DND-41 (cell line): ENCODE measurements around the gene SPATS2L.

Source experiments
- ATAC-seq: fragments of 200-7000 bp; cut with Tn5 transposase; 3 replicates; pipeline ENCODE4 v1.9.1; 2021; ENCODE audit warnings: low read depth; ENCODE audit not compliant: insufficient read depth
- DNase-seq: peaks from one replicate; pipeline ENCODE4 v3.0.0-alpha.2; 2020
- H2AFZ ChIP-seq: 2 replicates; pipeline ENCODE4 v1.6.0; 2012; ENCODE audit warnings: low read depth, low read length
- H3K27ac ChIP-seq: 2 replicates; pipeline ENCODE4 v1.5.1; 2012; ENCODE audit warnings: low read length, inconsistent platforms
- H3K27me3 ChIP-seq: fragments of 200-600 bp; sonication (generic); 2 replicates; pipeline ENCODE4 v1.6.0; 2012; ENCODE audit warnings: low read length, mild to moderate bottlenecking, inconsistent platforms; ENCODE audit not compliant: insufficient read depth, poor library complexity
- H3K36me3 ChIP-seq: 2 replicates; pipeline ENCODE4 v1.5.1; 2012; ENCODE audit warnings: low read length, inconsistent platforms; ENCODE audit not compliant: insufficient read depth
- H3K4me1 ChIP-seq: 2 replicates; pipeline ENCODE4 v1.5.1; 2012; ENCODE audit warnings: mild to moderate bottlenecking, low read length; ENCODE audit not compliant: insufficient read depth
- H3K4me2 ChIP-seq: 2 replicates; pipeline ENCODE4 v1.6.0; 2012; ENCODE audit warnings: mild to moderate bottlenecking, moderate library complexity, low read length, inconsistent platforms; ENCODE audit not compliant: insufficient read depth
- H3K4me3 ChIP-seq, 2 experiments: fragments of 200-600 bp in 1 of 2; shearing (Covaris generic) in 1 of 2; 2 replicates each; pipeline ENCODE4 v1.5.1; 2012 to 2016; ENCODE audit warnings: inconsistent platforms in 2 of 2, low read length in 2 of 2, mild to moderate bottlenecking in 2 of 2, low read depth in 1 of 2, moderate library complexity in 1 of 2
- H3K79me2 ChIP-seq: 2 replicates; pipeline ENCODE4 v1.6.0; 2012; ENCODE audit warnings: low read length, inconsistent platforms; ENCODE audit not compliant: insufficient read depth
- H3K9ac ChIP-seq: 2 replicates; pipeline ENCODE4 v1.6.0; 2012; ENCODE audit warnings: low read depth, mild to moderate bottlenecking, inconsistent platforms, low read length, moderate library complexity
- H3K9me3 ChIP-seq: 2 replicates; pipeline ENCODE4 v1.5.1; 2012; ENCODE audit warnings: low read length, moderate library complexity, mild to moderate bottlenecking, inconsistent platforms; ENCODE audit not compliant: insufficient read depth, severe bottlenecking
- H4K20me1 ChIP-seq: 2 replicates; pipeline ENCODE4 v1.6.0; 2012; ENCODE audit warnings: low read length; ENCODE audit not compliant: insufficient read depth
- EZH2 ChIP-seq: IDR thresholded peaks from 3 replicates; pipeline ENCODE4 v1.6.1; 2012; ENCODE audit warnings: borderline replicate concordance, low read depth, mild to moderate bottlenecking, moderate library complexity, low read length, inconsistent platforms; ENCODE audit not compliant: severe bottlenecking
- TF ChIP-seq, protein P1 (sequence below): IDR thresholded peaks from 2 replicates; pipeline ENCODE4 v1.5.1; 2012; ENCODE audit warnings: borderline replicate concordance, low read length, moderate library complexity, mild to moderate bottlenecking; ENCODE audit not compliant: poor library complexity, severe bottlenecking; ENCODE audit errors: extremely low read depth

SPATS2L gene

DNA sequence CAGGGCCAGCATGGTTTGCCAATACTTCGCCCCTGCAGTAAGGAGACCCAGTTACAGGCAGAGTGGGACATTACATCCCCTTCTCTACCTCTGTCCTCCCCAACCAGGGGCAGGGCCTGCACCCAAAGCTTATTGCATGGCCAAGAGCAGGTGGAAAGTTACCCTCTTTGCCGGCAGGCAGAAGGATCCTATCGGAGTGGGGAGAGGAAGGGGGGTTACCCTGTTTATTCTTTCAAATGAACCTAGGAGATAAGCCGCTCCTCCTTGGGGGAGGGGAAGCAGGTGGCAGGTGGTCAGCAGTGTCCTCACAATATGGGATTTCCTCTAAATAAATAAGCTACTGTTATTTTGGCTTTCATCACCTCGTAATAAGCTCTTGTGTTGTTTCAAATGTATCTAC, 53.9 kb downstream of the SPATS2L start:
- DNase-seq = no peak
- H3K79me2 ChIP-seq = no peaks in the 10 kb centered on the region

GRCh38 chr2:200362202-200362917, 55.9 kb downstream of the SPATS2L start:
- no peak overlapping the region for H3K4me2 ChIP-seq
- no peak overlapping the region for H3K27ac ChIP-seq
- no peak overlapping the region for H3K4me3 ChIP-seq
- DNase-seq (no peak), ATAC-seq (no peak)
- no peaks in the 10 kb centered on the region for H3K9me3 ChIP-seq
- H3K79me2 ChIP-seq = no peaks in the 10 kb centered on the region
- no peak overlapping the region for H2AFZ ChIP-seq
- H3K4me1 ChIP-seq = no peaks in the 10 kb centered on the region
- TF ChIP-seq, protein P1, sequence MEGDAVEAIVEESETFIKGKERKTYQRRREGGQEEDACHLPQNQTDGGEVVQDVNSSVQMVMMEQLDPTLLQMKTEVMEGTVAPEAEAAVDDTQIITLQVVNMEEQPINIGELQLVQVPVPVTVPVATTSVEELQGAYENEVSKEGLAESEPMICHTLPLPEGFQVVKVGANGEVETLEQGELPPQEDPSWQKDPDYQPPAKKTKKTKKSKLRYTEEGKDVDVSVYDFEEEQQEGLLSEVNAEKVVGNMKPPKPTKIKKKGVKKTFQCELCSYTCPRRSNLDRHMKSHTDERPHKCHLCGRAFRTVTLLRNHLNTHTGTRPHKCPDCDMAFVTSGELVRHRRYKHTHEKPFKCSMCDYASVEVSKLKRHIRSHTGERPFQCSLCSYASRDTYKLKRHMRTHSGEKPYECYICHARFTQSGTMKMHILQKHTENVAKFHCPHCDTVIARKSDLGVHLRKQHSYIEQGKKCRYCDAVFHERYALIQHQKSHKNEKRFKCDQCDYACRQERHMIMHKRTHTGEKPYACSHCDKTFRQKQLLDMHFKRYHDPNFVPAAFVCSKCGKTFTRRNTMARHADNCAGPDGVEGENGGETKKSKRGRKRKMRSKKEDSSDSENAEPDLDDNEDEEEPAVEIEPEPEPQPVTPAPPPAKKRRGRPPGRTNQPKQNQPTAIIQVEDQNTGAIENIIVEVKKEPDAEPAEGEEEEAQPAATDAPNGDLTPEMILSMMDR = no peak
- no peak for TF ChIP-seq EZH2
- no peaks in the 10 kb centered on the region for H4K20me1 ChIP-seq
- H3K36me3 ChIP-seq = no peaks in the 10 kb centered on the region
- H3K27me3 ChIP-seq = peaks cover 28% of the 10 kb centered on the region
- no peak overlapping the region for H3K9ac ChIP-seq

More for the DNA sequence above, 53.9 kb downstream of the SPATS2L start:
- Histone ChIP-seq H4K20me1 (no peaks in the 10 kb centered on the region), H3K27ac (no peak overlapping the region), H3K9me3 (no peaks in the 10 kb centered on the region), H3K4me2 (no peak overlapping the region), H3K4me1 (no peaks in the 10 kb centered on the region), H3K36me3 (no peaks in the 10 kb centered on the region), H3K9ac (no peak overlapping the region), H3K4me3 (no peak overlapping the region), H2AFZ (no peak overlapping the region), H3K27me3 (peaks cover 18% of the 10 kb centered on the region)
- TF ChIP-seq, protein P1 = no peak
- no peak for TF ChIP-seq EZH2
- no peak for ATAC-seq

- ATAC-seq = no peak
- no peak for DNase-seq
- Histone ChIP-seq H4K20me1 (no peaks in the 10 kb centered on the region), H2AFZ (no peak overlapping the region), H3K36me3 (no peaks in the 10 kb centered on the region), H3K79me2 (no peaks in the 10 kb centered on the region), H3K27ac (no peak overlapping the region), H3K9me3 (no peaks in the 10 kb centered on the region), H3K9ac (no peak overlapping the region), H3K27me3 (peaks cover 32% of the 10 kb centered on the region), H3K4me3 (no peak overlapping the region), H3K4me1 (no peaks in the 10 kb centered on the region), H3K4me2 (no peak overlapping the region)
- TF ChIP-seq, protein P1 = no peak
Observed at GRCh38 chr2:200363279-200363678, 56.8 kb downstream of the SPATS2L start.

DNA sequence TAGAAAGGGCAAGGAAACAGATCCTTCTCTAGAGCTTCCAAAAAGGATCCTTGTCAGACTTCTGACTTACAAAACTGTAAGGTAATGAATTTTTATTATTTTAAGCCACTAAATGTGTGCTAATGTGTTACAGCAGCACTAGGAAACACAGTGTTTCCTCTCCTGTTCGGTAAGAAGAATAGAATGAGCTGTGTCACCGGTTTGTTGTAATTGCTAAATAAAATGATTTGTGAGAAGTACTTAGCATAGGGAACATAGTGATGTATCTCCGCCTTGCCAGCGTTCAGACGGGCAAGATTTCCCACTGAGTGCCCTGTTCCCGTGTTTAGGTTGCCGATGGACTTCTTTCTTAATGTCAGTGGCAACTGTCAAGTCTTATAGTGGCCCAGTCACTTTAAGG, 57.6 kb downstream of the SPATS2L start:
- Histone ChIP-seq H2AFZ (no peak overlapping the region), H3K27ac (no peak overlapping the region), H3K27me3 (peaks cover 37% of the 10 kb centered on the region), H4K20me1 (no peaks in the 10 kb centered on the region), H3K4me2 (no peak overlapping the region), H3K36me3 (no peaks in the 10 kb centered on the region), H3K9me3 (no peaks in the 10 kb centered on the region), H3K4me1 (no peaks in the 10 kb centered on the region), H3K79me2 (no peaks in the 10 kb centered on the region), H3K9ac (no peak overlapping the region), H3K4me3 (no peak overlapping the region)
- DNase-seq (no peak), ATAC-seq (no peak)
- TF ChIP-seq EZH2 = no peak
- TF ChIP-seq, protein P1 = no peak
